Stimulated activated naive CD4-positive, alpha-beta T cell (primary cell): ENCODE measurements around the gene DAPK2.
"Not testable (repeated sequence)": the region's sequence is repeated elsewhere in the genome, so short reads cannot be mapped to it uniquely, and the experiment has no call there.

ENCODE experiments used
- DNase-seq, 6 experiments: peaks; one replicate each; lab custom pipeline; 2025; lab: John Stamatoyannopoulos, UW

Gene DAPK2

GRCh38 chr15:64046421-64047153 lies at the start of gene DAPK2:
TSS of gene DAPK2 (minus strand) at chr15:64046485. CDS start at chr15:64040261, 6,224 bp downstream.
- peak; percentile 21 to 69 (median 54) for DNase-seq

- DNase-seq: no peak
Measured at GRCh38 chr15:64095431-64095794, 49.1 kb upstream of the DAPK2 start.

- DNase-seq: peak; percentile 77 to 91 (median 87)
Measured at GRCh38 chr15:64093627-64094417, 47.5 kb upstream of the DAPK2 start, which contains the start of gene CIAO2A. TSS of gene CIAO2A (minus strand) at chr15:64093838. CDS start at chr15:64093768, 70 bp downstream.

GRCh38 chr15:64092864-64093626 lies 46.8 kb upstream of the DAPK2 start:
- peak in 2 of 6 experiments; percentile 38 to 39 for DNase-seq

- peak in 3 of 6 experiments; percentile 18 to 39 (median 28) for DNase-seq
Measured at GRCh38 chr15:64092075-64092820, 46.0 kb upstream of the DAPK2 start.

- no peak for DNase-seq
Measured at GRCh38 chr15:64090527-64090926, 44.2 kb upstream of the DAPK2 start.

- no peak for DNase-seq
Measured at GRCh38 chr15:64089543-64090280, 43.4 kb upstream of the DAPK2 start.

- no peak for DNase-seq
Measured at GRCh38 chr15:64082757-64083156, 36.5 kb upstream of the DAPK2 start.

- not testable (repeated sequence) for DNase-seq
Measured at GRCh38 chr15:64073496-64073895, 27.2 kb upstream of the DAPK2 start.

GRCh38 chr15:64072812-64073211 lies 26.5 kb upstream of the DAPK2 start:
- no peak for DNase-seq

GRCh38 chr15:64071931-64072765 lies 25.9 kb upstream of the DAPK2 start:
- no peak for DNase-seq

- DNase-seq: no peak
Measured at GRCh38 chr15:64070965-64071851, 24.9 kb upstream of the DAPK2 start.

- DNase-seq: no peak
Measured at GRCh38 chr15:64070106-64070505, 23.8 kb upstream of the DAPK2 start.

- DNase-seq: no peak
Measured at GRCh38 chr15:64068133-64068532, 21.8 kb upstream of the DAPK2 start.

- peak; percentile 42 to 80 (median 53) for DNase-seq
Measured at GRCh38 chr15:64067564-64068030, 21.3 kb upstream of the DAPK2 start.

GRCh38 chr15:64066451-64066850 lies 20.2 kb upstream of the DAPK2 start:
- no peak for DNase-seq

- DNase-seq: no peak
Measured at GRCh38 chr15:64060716-64061115, 14.4 kb upstream of the DAPK2 start.

- DNase-seq: not testable (repeated sequence)
Measured at GRCh38 chr15:64059104-64059503, 12.8 kb upstream of the DAPK2 start.

GRCh38 chr15:64058279-64058678 lies 12.0 kb upstream of the DAPK2 start:
- no peak for DNase-seq
